GM12865 (cell line): ENCODE data around the gene HS3ST1.

Experiments
- DNase-seq: peaks from one replicate; pipeline ENCODE4 v3.0.0; 2010; ENCODE audit warnings: low read depth
- H3K4me3 ChIP-seq: 2 replicates; pipeline ENCODE4 v1.5.1; 2011; ENCODE audit warnings: mild to moderate bottlenecking, low read depth, low read length, control low read depth
- CTCF ChIP-seq: IDR thresholded peaks from 2 replicates; pipeline ENCODE4 v1.5.1; 2011; ENCODE audit warnings: low read length, control low read depth, low read depth, inconsistent platforms; ENCODE audit not compliant: insufficient read depth; ENCODE audit errors: missing control alignments

Gene HS3ST1

GRCh38 chr4:11376146-11376545, 52.5 kb downstream of the HS3ST1 start:
- no peak overlapping the region for H3K4me3 ChIP-seq
- DNase-seq, result no peak
- TF ChIP-seq CTCF, result no peak

GRCh38 chr4:11368701-11369115, 60.0 kb downstream of the HS3ST1 start:
- no peak for DNase-seq
- H3K4me3 ChIP-seq, result no peak overlapping the region
- TF ChIP-seq CTCF, result no peak

GRCh38 chr4:11367371-11367770, 61.3 kb downstream of the HS3ST1 start:
- H3K4me3 ChIP-seq, result no peak overlapping the region
- no peak for DNase-seq
- no peak for TF ChIP-seq CTCF

- no peak for DNase-seq
- no peak overlapping the region for H3K4me3 ChIP-seq
- TF ChIP-seq CTCF, result no peak
Observed at GRCh38 chr4:11366859-11367258, 61.8 kb downstream of the HS3ST1 start.

- no peak for TF ChIP-seq CTCF
- H3K4me3 ChIP-seq, result no peak overlapping the region
- DNase-seq, result no peak
Observed at GRCh38 chr4:11365039-11365438, 63.7 kb downstream of the HS3ST1 start.

- TF ChIP-seq CTCF, result no peak
- H3K4me3 ChIP-seq, result no peak overlapping the region
- DNase-seq, result no peak
Observed at GRCh38 chr4:11359591-11359990, 69.1 kb downstream of the HS3ST1 start.

GRCh38 chr4:11355226-11355625, 73.5 kb downstream of the HS3ST1 start:
- DNase-seq, result no peak
- TF ChIP-seq CTCF, result no peak
- no peak overlapping the region for H3K4me3 ChIP-seq
